Transverse colon (tissue), 4 donors: ENCODE data around the gene OR10AD1. TPM values are rescaled to one million over a fixed set of nuclear protein-coding genes. Genes with fewer than 3 reads are reported as not detected.

ENCODE experiments used
- DNase-seq: peaks from one replicate; pipeline ENCODE4 v3.0.0-alpha.2; 2019
- H3K27ac ChIP-seq, 4 donors: fragments of 200-600 bp; sonication (generic); 2 replicates each; pipeline ENCODE4 v1.5.1; 2016 to 2018; ENCODE audit warnings: inconsistent platforms in 4 of 4
- H3K27me3 ChIP-seq: fragments of 200-600 bp; sonication (generic); 2 replicates; pipeline ENCODE4 v1.5.1; 2017; ENCODE audit warnings: inconsistent platforms
- H3K36me3 ChIP-seq, 4 donors: fragments of 200-600 bp; sonication (generic); 2 replicates each; pipeline ENCODE4 v1.5.1; 2017 to 2019; ENCODE audit warnings: inconsistent platforms in 4 of 4
- H3K4me1 ChIP-seq, 4 donors: fragments of 200-600 bp; sonication (generic); 2 replicates each; pipeline ENCODE4 v1.5.1; 2017 to 2020; ENCODE audit warnings: inconsistent platforms in 4 of 4
- H3K4me3 ChIP-seq, 4 donors: fragments of 200-600 bp; sonication (generic); 1 replicate in 1 of 4; 2 replicates in 3 of 4; pipeline versions ENCODE4 v1.5.1 to v1.6.1; 2017 to 2019; ENCODE audit warnings: inconsistent platforms in 4 of 4
- H3K9me3 ChIP-seq, 2 donors: fragments of 200-600 bp; sonication (generic); 2 replicates each; pipeline ENCODE4 v1.5.1; 2017 to 2019; ENCODE audit warnings: inconsistent platforms in 2 of 2
- EP300 ChIP-seq: sonication (generic); formaldehyde crosslinking; IDR thresholded peaks from one replicate; pipeline ENCODE4 v1.6.1; 2017; ENCODE audit warnings: antibody characterized with exemption, low read depth
- POLR2A ChIP-seq: fragments of 450-650 bp; IDR thresholded peaks from one replicate; pipeline ENCODE4 v1.6.1; 2016; ENCODE audit warnings: antibody characterized with exemption, mild to moderate bottlenecking, moderate library complexity
- POLR2AphosphoS5 ChIP-seq, 3 donors: sonication (generic); formaldehyde crosslinking; IDR thresholded peaks; one replicate each; pipeline ENCODE4 v1.6.1; 2016; ENCODE audit warnings: antibody characterized with exemption in 3 of 3
- WGBS, 2 donors: methylation state at CpG; one replicate each; pipeline ENCODE4 v1.1.5; 2018; ENCODE audit warnings: low coverage in 1 of 2; 5-methylcytosine and 5-hydroxymethylcytosine counted together
- in situ Hi-C, 4 donors: fragments of 200-750 bp; cut with MboI; loops; one replicate each; pipeline versions ENCODE4 v1.15.0 to v1.15.1; 2017; ENCODE audit warnings: low sequenced_read_pairs in 3 of 4, low pct_ligation_motif_present in 1 of 4, low pct_unique_long_range_greater_than_20kb in 1 of 4
- intact Hi-C: fragments of 100-400 bp; cut with DNase I; formaldehyde crosslinking; loops from one replicate; pipeline ENCODE4 v1.15.1; 2023; ENCODE audit warnings: low total_unique reads
- total RNA-seq, 4 donors: library from RNA; depleted of rRNA; stranded (reverse); fragments of >200 nt; gene quantifications; one replicate each; pipeline ENCODE4 v1.1.0, GENCODE V29; 2016
- TF ChIP-seq, protein P1 (sequence below), 5 experiments: fragments of 200-600 bp in 3 of 5; fragments of 450-650 bp in 2 of 5; sonication (generic) in 3 of 5; IDR thresholded peaks; 1 replicate in 2 of 5; 2 replicates in 3 of 5; pipeline ENCODE4 v1.5.1; 2016 to 2017; ENCODE audit warnings: antibody characterized with exemption in 5 of 5, inconsistent platforms in 3 of 5, mild to moderate bottlenecking in 2 of 5, moderate library complexity in 1 of 5

Gene OR10AD1
- total RNA-seq, 4 donors from 2014 or later: not detected

DNA sequence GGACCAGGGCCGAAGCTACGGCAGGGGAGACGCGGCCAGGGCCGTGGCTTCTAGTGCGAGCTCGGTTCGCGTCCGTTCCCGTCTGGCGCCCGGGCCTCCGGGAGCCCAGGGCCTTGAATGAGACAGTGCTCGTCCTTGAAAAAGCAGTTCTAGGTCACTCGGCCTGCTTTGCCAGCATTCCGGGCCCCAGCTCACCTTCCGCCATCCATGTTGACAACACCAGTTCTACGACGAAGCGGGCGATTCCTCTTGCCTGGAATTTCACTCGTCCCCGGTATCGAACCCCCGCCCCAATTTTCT lies 4.5 kb downstream of the OR10AD1 start:
- peak; percentile 31 for DNase-seq
- Histone ChIP-seq H3K4me3 (peak overlapping the region; percentile 49 to 78 (median 56)), H3K36me3 (no peaks in the 10 kb centered on the region), H3K27ac (peak overlapping the region; percentile 95 to 98 (median 95)), H3K9me3 (peaks cover 0 to 6% of the 10 kb centered on the region in 2 donors), H3K4me1 (peaks cover 0 to 34% (median 19%) of the 10 kb centered on the region in 4 donors), H3K27me3 (no peaks in the 10 kb centered on the region)
- 23 to 80% methylated on average over 1 to 26 of the region's 26 CpGs for WGBS, 2 donors
- intact Hi-C loops: no loop called here
- TF ChIP-seq POLR2AphosphoS5 (IDR thresholded peaks at IDR 0.05): no peak
- in situ Hi-C loops: no loop called here

DNA sequence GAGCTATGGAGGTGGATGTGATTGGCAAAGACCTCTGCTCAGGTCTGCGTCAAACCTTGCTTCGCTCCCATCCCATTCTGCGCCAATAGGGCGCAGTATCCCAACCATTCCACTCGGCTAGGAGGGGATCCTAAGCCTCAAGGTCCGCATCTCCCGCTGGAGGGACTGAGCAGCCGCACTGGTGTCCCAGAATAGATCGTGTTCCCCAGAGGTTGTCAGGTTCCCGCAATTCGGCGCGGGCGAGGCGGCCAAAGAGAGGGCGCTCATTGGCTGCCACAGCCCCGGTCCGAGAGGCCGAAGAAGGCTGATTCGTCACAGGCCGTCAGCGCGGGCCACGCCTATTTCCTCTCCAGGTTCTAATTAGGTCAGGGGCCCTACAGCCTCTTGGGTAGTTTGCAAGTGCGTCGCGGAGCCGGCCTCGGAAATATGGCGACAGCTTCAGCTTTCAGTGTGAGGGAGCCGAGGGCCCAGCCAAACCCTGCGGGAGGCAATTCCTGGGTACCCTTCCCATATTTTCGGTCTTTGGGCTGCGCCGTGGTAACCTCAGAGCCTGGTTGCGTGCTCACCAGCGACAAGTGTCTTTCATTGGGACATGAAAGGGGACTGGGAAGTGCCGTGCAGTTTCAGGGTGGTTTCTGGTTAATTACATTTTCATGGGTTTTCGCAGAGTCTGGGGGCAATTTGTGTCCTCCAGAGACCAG lies 5.0 kb downstream of the OR10AD1 start:
- Histone ChIP-seq H3K27me3 (no peaks in the 10 kb centered on the region), H3K4me1 (peaks cover 0 to 34% (median 19%) of the 10 kb centered on the region in 4 donors), H3K4me3 (peak overlapping the region; percentile 49 to 78 (median 56)), H3K36me3 (no peaks in the 10 kb centered on the region), H3K27ac (peak overlapping the region; percentile 95 to 98 (median 95)), H3K9me3 (peaks cover 0 to 3% of the 10 kb centered on the region in 2 donors)
- TF ChIP-seq POLR2A (peak; percentile 98), EP300 (no peak), POLR2AphosphoS5 (IDR thresholded peaks at IDR 0.05) (peak; percentile 98)
- TF ChIP-seq, protein P1, sequence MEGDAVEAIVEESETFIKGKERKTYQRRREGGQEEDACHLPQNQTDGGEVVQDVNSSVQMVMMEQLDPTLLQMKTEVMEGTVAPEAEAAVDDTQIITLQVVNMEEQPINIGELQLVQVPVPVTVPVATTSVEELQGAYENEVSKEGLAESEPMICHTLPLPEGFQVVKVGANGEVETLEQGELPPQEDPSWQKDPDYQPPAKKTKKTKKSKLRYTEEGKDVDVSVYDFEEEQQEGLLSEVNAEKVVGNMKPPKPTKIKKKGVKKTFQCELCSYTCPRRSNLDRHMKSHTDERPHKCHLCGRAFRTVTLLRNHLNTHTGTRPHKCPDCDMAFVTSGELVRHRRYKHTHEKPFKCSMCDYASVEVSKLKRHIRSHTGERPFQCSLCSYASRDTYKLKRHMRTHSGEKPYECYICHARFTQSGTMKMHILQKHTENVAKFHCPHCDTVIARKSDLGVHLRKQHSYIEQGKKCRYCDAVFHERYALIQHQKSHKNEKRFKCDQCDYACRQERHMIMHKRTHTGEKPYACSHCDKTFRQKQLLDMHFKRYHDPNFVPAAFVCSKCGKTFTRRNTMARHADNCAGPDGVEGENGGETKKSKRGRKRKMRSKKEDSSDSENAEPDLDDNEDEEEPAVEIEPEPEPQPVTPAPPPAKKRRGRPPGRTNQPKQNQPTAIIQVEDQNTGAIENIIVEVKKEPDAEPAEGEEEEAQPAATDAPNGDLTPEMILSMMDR (IDR thresholded peaks at IDR 0.05): peak in 1 of 5 experiments; percentile 28
- WGBS, 2 donors: 2% methylated on average over 39 of the region's 39 CpGs; no CpG with 5 or more reads in 1 of the 2 donors
- DNase-seq: peak; percentile 97
- intact Hi-C loops (no loop called here), in situ Hi-C loops (no loop called here)

DNA sequence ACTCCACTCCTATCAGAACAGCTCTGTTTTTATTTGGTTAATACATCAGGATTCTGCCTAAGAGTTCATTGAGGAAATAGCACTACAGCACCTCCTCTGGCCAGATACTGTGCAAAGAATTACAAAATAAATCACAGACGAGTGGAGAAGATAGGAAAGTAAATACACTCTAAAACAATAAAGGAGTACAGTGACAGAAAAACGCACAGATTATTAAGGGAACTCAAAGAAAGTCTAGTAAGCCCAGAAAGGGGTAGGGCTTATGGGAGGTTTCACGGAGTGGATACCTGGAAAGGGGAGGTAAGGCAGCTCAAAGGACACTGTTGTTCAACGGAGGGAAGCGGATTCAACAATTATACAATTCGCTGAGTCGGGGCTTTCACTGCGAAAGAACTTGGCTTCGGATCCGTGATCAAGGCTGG lies 5.5 kb downstream of the OR10AD1 start:
- intact Hi-C loops: no loop called here
- TF ChIP-seq POLR2AphosphoS5 (IDR thresholded peaks at IDR 0.05): no peak
- TF ChIP-seq, protein P1 (IDR thresholded peaks at IDR 0.05): peak; percentile 37 to 66 (median 44)
- H3K27me3 ChIP-seq: no peaks in the 10 kb centered on the region
- no peak for DNase-seq
- peaks cover 0 to 34% (median 19%) of the 10 kb centered on the region in 4 donors for H3K4me1 ChIP-seq
- WGBS, 2 donors: 0 to 3% methylated on average over 5 to 10 of the region's 10 CpGs
- H3K4me3 ChIP-seq: peak overlapping the region; percentile 15 to 78 (median 56)
- in situ Hi-C loops: no loop called here
- H3K9me3 ChIP-seq: no peaks in the 10 kb centered on the region
- no peaks in the 10 kb centered on the region for H3K36me3 ChIP-seq
- peak overlapping the region; percentile 95 to 98 (median 95) for H3K27ac ChIP-seq

DNA sequence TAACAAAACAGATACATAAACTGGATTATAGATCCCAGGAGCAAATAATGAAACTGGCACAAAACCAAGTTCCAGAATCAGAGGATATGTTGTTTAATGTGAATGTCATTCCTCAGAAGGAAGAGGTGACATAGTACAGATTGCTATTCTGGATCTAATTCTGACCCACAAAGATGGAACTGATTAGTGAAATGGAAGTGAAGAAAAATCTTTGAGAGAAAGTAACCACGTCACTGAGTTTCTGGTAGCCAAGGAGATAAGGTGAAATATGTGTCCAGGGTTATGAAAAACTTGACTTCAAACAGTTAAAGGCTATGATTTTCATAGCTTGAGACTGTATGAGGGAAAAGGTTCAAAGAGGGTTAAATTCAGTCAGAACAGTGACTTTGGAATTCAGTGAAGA lies 8.3 kb downstream of the OR10AD1 start:
- Histone ChIP-seq H3K36me3 (no peaks in the 10 kb centered on the region), H3K4me1 (peaks cover 0 to 19% (median 13%) of the 10 kb centered on the region in 4 donors), H3K4me3 (no peak overlapping the region), H3K27me3 (no peaks in the 10 kb centered on the region), H3K9me3 (no peaks in the 10 kb centered on the region), H3K27ac (no peak overlapping the region)
- in situ Hi-C loops: no loop called here
- intact Hi-C loops: no loop called here
- no peak for DNase-seq
- WGBS, 2 donors: 71 to 80% methylated on average over 1 of the region's 1 CpG
- TF ChIP-seq POLR2AphosphoS5 (IDR thresholded peaks at IDR 0.05): no peak
- no peak for TF ChIP-seq EP300
- no peak for TF ChIP-seq POLR2A
- TF ChIP-seq, protein P1 (IDR thresholded peaks at IDR 0.05): no peak

DNA sequence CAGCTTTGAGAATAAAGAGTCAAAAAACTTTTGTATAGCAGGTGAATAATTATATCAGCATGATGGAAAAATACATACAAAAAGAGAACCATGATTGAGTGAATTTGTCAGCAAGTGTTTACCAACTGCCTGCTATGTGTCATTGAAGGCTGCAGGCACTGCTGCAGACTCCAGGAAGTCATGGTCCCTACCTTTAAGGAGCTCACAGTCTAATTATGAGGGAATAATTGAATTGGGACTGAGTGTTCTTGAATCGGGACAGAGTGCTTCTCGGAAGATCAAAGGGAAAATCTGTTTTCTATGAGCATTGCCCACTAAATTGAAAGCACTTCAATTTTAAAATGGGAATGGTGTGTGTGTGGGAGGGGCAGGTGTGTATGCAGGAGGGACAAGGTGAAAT lies 9.5 kb downstream of the OR10AD1 start:
- in situ Hi-C loops: no loop called here
- H3K9me3 ChIP-seq: no peaks in the 10 kb centered on the region
- WGBS, 2 donors: 40 to 48% methylated on average over 1 to 2 of the region's 2 CpGs

More for the DNA sequence above, 9.5 kb downstream of the OR10AD1 start:
- Histone ChIP-seq H3K27me3 (no peaks in the 10 kb centered on the region), H3K4me3 (no peak overlapping the region), H3K4me1 (peaks cover 0 to 10% (median 4%) of the 10 kb centered on the region in 4 donors), H3K27ac (no peak overlapping the region), H3K36me3 (no peaks in the 10 kb centered on the region)
- no peak for DNase-seq
- intact Hi-C loops: no loop called here
- no peak for TF ChIP-seq EP300
